Measurements from ENCODE around the gene PDK2.

DNA sequence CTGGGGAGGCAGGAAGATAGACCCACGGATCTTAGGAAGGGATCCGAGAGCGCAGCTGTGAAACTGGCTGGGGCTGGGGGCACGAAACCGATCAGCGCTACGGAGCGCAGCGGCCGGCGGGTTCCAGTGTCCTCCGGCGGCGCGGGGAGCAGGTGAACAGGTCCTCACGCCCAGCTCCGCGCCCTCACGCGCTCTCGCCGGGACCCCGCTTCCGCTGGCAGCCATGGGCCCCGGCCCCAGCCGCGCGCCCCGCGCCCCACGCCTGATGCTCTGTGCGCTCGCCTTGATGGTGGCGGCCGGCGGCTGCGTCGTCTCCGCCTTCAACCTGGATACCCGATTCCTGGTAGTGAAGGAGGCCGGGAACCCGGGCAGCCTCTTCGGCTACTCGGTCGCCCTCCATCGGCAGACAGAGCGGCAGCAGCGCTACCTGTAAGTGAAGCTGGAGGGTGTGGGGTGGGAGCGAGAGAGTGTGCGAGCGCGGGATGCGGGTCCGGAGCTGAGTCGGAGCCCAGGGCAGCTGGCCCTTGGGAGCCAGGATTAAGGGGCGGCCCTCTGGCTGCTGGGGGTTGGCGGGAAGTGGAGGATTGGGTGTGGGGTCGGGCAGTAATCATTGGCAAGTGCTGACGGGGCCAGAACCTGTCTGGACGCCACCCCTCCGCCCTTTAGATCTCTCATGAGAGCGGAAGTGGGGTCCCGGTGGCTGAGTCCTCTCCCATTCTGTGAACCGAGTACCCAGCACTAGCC is 38.8 kb upstream of the PDK2 start:
- TF ChIP-seq POLR2A (IDR thresholded peaks at IDR 0.05) = no peak
- TF ChIP-seq, protein P1, sequence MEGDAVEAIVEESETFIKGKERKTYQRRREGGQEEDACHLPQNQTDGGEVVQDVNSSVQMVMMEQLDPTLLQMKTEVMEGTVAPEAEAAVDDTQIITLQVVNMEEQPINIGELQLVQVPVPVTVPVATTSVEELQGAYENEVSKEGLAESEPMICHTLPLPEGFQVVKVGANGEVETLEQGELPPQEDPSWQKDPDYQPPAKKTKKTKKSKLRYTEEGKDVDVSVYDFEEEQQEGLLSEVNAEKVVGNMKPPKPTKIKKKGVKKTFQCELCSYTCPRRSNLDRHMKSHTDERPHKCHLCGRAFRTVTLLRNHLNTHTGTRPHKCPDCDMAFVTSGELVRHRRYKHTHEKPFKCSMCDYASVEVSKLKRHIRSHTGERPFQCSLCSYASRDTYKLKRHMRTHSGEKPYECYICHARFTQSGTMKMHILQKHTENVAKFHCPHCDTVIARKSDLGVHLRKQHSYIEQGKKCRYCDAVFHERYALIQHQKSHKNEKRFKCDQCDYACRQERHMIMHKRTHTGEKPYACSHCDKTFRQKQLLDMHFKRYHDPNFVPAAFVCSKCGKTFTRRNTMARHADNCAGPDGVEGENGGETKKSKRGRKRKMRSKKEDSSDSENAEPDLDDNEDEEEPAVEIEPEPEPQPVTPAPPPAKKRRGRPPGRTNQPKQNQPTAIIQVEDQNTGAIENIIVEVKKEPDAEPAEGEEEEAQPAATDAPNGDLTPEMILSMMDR (IDR thresholded peaks at IDR 0.05) = peak in 3 of 5 experiments; percentile 25 to 47 (median 29)
